HepG2 (cell line): Measurements from ENCODE around the gene SFXN5. TPM values are rescaled to one million over a fixed set of nuclear protein-coding genes. Genes with fewer than 3 reads are reported as not detected.

Experiments
- ESRRA ChIP-seq: sonication (generic); formaldehyde crosslinking; IDR thresholded peaks from 2 replicates; pipeline ENCODE4 v1.5.1; 2020; ENCODE audit warnings: mild to moderate bottlenecking, low read depth, missing genetic modification reagents
- NCOA2 ChIP-seq: sonication (generic); formaldehyde crosslinking; IDR thresholded peaks from 2 replicates; pipeline ENCODE4 v1.8.0; 2022; ENCODE audit warnings: inconsistent platforms
- NRL ChIP-seq: sonication (generic); formaldehyde crosslinking; IDR thresholded peaks from 2 replicates; pipeline ENCODE4 v1.5.0; 2020; ENCODE audit warnings: missing genetic modification reagents, mild to moderate bottlenecking, moderate library complexity, borderline replicate concordance
- PRPF4 ChIP-seq: fragments of 200-400 bp; formaldehyde crosslinking; IDR thresholded peaks from 2 replicates; pipeline ENCODE4 v1.6.1; 2016; ENCODE audit warnings: low read length, low read depth; ENCODE audit not compliant: poor library complexity, severe bottlenecking
- ZNF530 ChIP-seq: sonication (generic); formaldehyde crosslinking; IDR thresholded peaks from 2 replicates; pipeline ENCODE4 v1.5.0; 2020; ENCODE audit warnings: low read depth, mild to moderate bottlenecking, missing genetic modification reagents
- ZNF746 ChIP-seq: sonication (generic); formaldehyde crosslinking; IDR thresholded peaks from 2 replicates; pipeline ENCODE4 v1.8.0; 2022; ENCODE audit warnings: mild to moderate bottlenecking, missing genetic modification reagents
- ZNF761 ChIP-seq: sonication (generic); formaldehyde crosslinking; conservative IDR thresholded peaks from 2 replicates; pipeline ENCODE4 v1.4.0; 2020; ENCODE audit warnings: mild to moderate bottlenecking, missing genetic modification reagents
- polyA plus RNA-seq, 8 experiments: library from polyadenylated mRNA; depleted of rRNA in 3 of 8; stranded (reverse) in 7 of 8; unstranded in 1 of 8; fragments of >200 nt; fragmentation: Illumina TruSeq in 4 of 8; extraction: Trizol in 4 of 8; gene quantifications; 2 replicates each; pipeline versions ENCODE4 v1.2.1 to v1.2.3, GENCODE V29; 2011 to 2016; ENCODE audit warnings: low read depth in 4 of 8, missing spikeins in 1 of 8, mixed read lengths in 1 of 8; ENCODE audit not compliant: insufficient read depth in 1 of 8
- total RNA-seq, 5 experiments: library from RNA; depleted of rRNA; stranded (reverse); fragments of >200 nt; fragmentation: Illumina TruSeq; extraction: Trizol; gene quantifications; 2 replicates each; pipeline ENCODE4 v1.2.3, GENCODE V29; 2016; ENCODE audit warnings: low read depth in 1 of 5
- TF ChIP-seq, protein P1 (sequence below): sonication (generic); formaldehyde crosslinking; IDR thresholded peaks from 2 replicates; pipeline ENCODE4 v1.5.0; 2020; ENCODE audit warnings: mild to moderate bottlenecking, missing genetic modification reagents, borderline replicate concordance
- TF ChIP-seq, protein P2 (sequence below), 2 experiments: fragments of 450-650 bp in 1 of 2; sonication (generic) in 1 of 2; formaldehyde crosslinking in 1 of 2; IDR thresholded peaks; 2 replicates each; pipeline versions ENCODE4 v1.6.1 to v1.8.0; 2016 to 2022; ENCODE audit warnings: antibody characterized with exemption in 1 of 2, mild to moderate bottlenecking in 1 of 2, missing genetic modification reagents in 1 of 2

The SFXN5 gene
- total and polyA plus RNA-seq, 2 of the 13 experiments (the other 11 are each of a cell fraction or from before 2014, with no cell fraction given) = 34.9 to 37.4 TPM

DNA sequence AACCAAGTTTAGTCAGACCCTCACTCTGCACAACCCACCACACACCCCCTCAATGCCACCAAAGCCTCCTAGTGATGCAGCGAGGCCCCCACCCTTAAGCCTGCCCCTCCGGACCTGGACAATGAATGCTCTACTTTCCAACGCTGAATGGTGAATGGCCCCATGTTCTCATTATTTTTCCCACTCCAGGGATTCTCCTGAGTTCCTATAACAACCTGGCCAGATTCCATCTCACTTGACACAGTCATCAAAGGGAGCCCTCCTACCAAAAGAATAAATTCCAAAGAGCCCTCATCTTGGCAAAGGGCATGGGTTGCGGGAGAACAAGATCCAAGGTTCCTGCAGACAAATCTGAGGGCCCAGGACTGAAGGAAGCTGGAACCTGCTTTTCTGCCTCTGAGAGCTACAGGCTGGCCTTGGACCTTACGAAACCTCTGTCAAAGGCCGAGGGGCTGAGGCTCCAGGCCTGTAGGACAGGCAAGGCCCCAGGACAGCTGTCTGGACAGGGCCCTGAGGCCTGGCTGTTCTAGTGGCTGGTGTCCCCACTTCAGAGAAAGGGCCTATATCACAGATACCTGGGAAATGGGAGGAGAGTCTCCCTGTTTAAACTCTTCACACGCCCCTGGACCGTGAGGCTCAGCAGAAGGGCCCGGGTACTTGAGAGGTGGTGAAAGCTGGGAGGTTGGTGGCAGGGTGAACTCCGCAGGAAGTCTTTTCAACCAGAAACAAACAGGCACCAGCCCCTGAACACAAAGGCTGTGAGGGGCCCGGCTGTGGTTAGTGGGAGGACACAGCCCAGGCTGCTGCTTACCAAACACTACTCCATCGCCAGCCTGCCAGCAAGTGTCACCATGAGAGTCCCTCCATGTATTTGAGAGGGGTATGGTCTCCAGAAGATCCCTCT, 27.3 kb downstream of the SFXN5 start (continued):
- TF ChIP-seq, protein P1, sequence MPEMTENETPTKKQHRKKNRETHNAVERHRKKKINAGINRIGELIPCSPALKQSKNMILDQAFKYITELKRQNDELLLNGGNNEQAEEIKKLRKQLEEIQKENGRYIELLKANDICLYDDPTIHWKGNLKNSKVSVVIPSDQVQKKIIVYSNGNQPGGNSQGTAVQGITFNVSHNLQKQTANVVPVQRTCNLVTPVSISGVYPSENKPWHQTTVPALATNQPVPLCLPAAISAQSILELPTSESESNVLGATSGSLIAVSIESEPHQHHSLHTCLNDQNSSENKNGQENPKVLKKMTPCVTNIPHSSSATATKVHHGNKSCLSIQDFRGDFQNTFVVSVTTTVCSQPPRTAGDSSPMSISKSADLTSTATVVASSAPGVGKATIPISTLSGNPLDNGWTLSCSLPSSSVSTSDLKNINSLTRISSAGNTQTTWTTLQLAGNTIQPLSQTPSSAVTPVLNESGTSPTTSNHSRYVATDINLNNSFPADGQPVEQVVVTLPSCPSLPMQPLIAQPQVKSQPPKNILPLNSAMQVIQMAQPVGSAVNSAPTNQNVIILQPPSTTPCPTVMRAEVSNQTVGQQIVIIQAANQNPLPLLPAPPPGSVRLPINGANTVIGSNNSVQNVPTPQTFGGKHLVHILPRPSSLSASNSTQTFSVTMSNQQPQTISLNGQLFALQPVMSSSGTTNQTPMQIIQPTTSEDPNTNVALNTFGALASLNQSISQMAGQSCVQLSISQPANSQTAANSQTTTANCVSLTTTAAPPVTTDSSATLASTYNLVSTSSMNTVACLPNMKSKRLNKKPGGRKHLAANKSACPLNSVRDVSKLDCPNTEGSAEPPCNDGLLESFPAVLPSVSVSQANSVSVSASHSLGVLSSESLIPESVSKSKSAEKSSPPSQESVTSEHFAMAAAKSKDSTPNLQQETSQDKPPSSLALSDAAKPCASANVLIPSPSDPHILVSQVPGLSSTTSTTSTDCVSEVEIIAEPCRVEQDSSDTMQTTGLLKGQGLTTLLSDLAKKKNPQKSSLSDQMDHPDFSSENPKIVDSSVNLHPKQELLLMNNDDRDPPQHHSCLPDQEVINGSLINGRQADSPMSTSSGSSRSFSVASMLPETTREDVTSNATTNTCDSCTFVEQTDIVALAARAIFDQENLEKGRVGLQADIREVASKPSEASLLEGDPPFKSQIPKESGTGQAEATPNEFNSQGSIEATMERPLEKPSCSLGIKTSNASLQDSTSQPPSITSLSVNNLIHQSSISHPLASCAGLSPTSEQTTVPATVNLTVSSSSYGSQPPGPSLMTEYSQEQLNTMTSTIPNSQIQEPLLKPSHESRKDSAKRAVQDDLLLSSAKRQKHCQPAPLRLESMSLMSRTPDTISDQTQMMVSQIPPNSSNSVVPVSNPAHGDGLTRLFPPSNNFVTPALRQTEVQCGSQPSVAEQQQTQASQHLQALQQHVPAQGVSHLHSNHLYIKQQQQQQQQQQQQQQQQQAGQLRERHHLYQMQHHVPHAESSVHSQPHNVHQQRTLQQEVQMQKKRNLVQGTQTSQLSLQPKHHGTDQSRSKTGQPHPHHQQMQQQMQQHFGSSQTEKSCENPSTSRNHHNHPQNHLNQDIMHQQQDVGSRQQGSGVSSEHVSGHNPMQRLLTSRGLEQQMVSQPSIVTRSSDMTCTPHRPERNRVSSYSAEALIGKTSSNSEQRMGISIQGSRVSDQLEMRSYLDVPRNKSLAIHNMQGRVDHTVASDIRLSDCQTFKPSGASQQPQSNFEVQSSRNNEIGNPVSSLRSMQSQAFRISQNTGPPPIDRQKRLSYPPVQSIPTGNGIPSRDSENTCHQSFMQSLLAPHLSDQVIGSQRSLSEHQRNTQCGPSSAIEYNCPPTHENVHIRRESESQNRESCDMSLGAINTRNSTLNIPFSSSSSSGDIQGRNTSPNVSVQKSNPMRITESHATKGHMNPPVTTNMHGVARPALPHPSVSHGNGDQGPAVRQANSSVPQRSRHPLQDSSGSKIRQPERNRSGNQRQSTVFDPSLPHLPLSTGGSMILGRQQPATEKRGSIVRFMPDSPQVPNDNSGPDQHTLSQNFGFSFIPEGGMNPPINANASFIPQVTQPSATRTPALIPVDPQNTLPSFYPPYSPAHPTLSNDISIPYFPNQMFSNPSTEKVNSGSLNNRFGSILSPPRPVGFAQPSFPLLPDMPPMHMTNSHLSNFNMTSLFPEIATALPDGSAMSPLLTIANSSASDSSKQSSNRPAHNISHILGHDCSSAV (CRISPR knock-in tag) = no peak
- TF ChIP-seq ZNF746 (CRISPR knock-in tag) (no peak), PRPF4 (no peak), NRL (CRISPR knock-in tag) (peak; percentile 62; the same call in 1 of the 2 replicates), ESRRA (CRISPR knock-in tag) (no peak), ZNF530 (CRISPR knock-in tag) (no peak), NCOA2 (CRISPR knock-in tag) (no peak), ZNF761 (no peak)
- TF ChIP-seq, protein P2, sequence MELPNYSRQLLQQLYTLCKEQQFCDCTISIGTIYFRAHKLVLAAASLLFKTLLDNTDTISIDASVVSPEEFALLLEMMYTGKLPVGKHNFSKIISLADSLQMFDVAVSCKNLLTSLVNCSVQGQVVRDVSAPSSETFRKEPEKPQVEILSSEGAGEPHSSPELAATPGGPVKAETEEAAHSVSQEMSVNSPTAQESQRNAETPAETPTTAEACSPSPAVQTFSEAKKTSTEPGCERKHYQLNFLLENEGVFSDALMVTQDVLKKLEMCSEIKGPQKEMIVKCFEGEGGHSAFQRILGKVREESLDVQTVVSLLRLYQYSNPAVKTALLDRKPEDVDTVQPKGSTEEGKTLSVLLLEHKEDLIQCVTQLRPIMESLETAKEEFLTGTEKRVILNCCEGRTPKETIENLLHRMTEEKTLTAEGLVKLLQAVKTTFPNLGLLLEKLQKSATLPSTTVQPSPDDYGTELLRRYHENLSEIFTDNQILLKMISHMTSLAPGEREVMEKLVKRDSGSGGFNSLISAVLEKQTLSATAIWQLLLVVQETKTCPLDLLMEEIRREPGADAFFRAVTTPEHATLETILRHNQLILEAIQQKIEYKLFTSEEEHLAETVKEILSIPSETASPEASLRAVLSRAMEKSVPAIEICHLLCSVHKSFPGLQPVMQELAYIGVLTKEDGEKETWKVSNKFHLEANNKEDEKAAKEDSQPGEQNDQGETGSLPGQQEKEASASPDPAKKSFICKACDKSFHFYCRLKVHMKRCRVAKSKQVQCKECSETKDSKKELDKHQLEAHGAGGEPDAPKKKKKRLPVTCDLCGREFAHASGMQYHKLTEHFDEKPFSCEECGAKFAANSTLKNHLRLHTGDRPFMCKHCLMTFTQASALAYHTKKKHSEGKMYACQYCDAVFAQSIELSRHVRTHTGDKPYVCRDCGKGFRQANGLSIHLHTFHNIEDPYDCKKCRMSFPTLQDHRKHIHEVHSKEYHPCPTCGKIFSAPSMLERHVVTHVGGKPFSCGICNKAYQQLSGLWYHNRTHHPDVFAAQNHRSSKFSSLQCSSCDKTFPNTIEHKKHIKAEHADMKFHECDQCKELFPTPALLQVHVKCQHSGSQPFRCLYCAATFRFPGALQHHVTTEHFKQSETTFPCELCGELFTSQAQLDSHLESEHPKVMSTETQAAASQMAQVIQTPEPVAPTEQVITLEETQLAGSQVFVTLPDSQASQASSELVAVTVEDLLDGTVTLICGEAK (IDR thresholded peaks at IDR 0.05) = no peak
- TF ChIP-seq, protein P2 (CRISPR knock-in tag; IDR thresholded peaks at IDR 0.05) = 0 out of 2 replicates have a peak, but pooled peaks have one; percentile 14
